ENCODE results near the gene CNTRL.

DNA sequence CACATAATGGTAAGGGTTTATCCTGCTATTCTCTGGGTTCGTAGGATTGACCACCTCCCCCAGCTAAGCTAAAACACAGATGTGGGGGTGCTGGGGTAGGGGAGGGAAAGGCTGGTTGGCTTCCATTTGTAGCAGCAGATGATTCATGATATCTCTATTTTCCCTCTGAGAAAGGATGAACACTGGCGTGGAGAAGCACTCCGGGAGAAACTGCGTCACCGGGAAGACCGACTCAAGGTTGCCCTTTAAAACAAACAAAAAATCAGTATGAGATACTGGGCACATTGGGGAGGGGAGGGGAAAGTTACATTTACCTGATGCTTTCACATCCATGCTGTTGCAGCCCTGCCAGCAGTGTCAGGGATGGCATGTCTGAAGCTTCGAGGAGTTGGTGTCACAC, 98.7 kb downstream of the CNTRL start:
- TF ChIP-seq POLR2AphosphoS5 (IDR thresholded peaks at IDR 0.05): no peak
- no peak for TF ChIP-seq EP300 (IDR thresholded peaks at IDR 0.05)
- TF ChIP-seq, protein P1, sequence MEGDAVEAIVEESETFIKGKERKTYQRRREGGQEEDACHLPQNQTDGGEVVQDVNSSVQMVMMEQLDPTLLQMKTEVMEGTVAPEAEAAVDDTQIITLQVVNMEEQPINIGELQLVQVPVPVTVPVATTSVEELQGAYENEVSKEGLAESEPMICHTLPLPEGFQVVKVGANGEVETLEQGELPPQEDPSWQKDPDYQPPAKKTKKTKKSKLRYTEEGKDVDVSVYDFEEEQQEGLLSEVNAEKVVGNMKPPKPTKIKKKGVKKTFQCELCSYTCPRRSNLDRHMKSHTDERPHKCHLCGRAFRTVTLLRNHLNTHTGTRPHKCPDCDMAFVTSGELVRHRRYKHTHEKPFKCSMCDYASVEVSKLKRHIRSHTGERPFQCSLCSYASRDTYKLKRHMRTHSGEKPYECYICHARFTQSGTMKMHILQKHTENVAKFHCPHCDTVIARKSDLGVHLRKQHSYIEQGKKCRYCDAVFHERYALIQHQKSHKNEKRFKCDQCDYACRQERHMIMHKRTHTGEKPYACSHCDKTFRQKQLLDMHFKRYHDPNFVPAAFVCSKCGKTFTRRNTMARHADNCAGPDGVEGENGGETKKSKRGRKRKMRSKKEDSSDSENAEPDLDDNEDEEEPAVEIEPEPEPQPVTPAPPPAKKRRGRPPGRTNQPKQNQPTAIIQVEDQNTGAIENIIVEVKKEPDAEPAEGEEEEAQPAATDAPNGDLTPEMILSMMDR (IDR thresholded peaks at IDR 0.05): no peak
- no peak for TF ChIP-seq POLR2A (IDR thresholded peaks at IDR 0.05)
